ENCODE data around the gene FKBP15.
"Not testable (repeated sequence)": the region's sequence is repeated elsewhere in the genome, so short reads cannot be mapped to it uniquely, and the experiment has no call there.

FKBP15 gene, protein sequence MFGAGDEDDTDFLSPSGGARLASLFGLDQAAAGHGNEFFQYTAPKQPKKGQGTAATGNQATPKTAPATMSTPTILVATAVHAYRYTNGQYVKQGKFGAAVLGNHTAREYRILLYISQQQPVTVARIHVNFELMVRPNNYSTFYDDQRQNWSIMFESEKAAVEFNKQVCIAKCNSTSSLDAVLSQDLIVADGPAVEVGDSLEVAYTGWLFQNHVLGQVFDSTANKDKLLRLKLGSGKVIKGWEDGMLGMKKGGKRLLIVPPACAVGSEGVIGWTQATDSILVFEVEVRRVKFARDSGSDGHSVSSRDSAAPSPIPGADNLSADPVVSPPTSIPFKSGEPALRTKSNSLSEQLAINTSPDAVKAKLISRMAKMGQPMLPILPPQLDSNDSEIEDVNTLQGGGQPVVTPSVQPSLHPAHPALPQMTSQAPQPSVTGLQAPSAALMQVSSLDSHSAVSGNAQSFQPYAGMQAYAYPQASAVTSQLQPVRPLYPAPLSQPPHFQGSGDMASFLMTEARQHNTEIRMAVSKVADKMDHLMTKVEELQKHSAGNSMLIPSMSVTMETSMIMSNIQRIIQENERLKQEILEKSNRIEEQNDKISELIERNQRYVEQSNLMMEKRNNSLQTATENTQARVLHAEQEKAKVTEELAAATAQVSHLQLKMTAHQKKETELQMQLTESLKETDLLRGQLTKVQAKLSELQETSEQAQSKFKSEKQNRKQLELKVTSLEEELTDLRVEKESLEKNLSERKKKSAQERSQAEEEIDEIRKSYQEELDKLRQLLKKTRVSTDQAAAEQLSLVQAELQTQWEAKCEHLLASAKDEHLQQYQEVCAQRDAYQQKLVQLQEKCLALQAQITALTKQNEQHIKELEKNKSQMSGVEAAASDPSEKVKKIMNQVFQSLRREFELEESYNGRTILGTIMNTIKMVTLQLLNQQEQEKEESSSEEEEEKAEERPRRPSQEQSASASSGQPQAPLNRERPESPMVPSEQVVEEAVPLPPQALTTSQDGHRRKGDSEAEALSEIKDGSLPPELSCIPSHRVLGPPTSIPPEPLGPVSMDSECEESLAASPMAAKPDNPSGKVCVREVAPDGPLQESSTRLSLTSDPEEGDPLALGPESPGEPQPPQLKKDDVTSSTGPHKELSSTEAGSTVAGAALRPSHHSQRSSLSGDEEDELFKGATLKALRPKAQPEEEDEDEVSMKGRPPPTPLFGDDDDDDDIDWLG

DNA sequence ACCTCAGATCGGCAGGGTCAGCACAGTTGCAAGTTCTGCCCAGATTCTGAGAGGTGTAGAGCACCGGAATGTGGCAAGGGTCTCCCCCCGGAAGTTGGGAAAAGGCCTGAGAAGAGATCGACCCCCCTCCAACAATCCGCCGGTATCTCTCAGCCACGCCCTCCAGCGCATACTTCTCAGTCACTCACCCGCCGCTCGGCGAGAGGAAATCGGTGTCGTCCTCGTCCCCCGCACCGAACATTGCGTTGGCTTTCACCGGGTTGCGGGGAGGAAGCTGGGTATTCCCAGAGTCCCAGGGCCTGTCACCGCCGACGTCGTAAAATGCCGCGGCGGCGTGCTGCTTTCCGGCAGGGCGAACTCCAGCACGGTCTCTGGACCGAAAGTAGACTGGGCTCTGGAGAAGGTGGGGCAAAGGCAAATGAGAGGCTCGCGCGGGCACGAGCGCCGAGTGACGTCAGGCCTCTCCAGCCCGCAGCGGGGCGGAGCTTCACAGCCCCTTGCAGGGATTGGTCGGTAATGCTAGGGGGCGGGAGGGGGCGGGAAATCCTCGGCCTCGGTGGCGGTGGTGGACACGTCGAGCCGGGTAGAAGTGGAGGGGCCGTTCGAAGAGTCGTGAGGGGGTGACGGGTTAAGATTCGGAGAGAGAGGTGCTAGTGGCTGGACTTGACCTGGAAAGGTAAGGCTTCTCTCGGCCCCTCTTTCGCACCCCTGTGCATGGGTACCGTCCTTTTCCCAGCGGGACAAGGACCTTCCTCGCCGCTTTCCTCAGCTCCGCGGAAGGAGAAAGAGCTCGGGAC lies at the start of gene FKBP15, which contains the start of gene SLC31A1:
Gene FKBP15, minus strand, starts transcription at position 275 of the 797 bp plus-strand sequence. Its CDS starts 34 bp downstream, at position 241.
Gene SLC31A1, plus strand, starts transcription at position 542 of the 797 bp plus-strand sequence. CDS start 34,605 bp downstream, outside the sequence.
- peak; percentile 99 for DNase-seq

DNA sequence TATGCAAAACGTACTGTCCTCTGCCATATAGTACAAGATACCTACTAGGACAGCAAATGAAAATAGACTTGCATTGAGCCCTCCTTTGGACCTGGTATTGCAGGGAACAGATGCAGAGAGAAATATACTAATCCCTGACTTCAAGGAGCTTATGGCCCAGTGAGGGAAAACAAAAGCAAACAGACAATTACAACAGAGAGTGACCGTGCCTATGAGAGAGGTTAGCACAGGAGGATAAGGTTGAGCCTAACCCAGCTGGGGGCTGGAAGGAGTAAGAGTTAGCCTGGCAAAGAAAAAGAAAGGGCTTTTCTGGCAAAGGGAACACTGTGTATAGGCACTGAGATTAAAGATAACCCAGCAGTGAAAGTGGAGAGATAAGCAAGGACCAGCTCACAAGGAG lies 48.8 kb upstream of the FKBP15 start:
- no peak for DNase-seq

DNA sequence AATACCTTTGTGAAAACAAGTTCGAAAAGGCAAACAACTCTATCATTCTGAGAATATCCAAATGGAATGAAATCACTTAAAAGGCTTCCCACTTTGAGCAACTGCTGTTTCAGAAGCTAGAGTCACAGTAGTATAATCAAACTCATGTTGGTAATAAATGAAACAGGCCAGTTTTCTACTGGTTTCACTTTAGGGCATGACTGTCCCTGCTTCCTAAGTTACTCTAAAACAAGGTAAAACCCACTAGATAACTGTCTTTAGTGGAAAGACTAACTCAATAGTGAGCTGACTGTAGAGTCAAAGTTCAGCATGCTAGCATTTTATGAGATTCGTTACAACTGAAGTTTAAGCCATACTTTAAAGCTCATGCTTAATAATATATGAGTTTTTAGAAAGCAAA lies 48.3 kb upstream of the FKBP15 start:
- no peak for DNase-seq

DNA sequence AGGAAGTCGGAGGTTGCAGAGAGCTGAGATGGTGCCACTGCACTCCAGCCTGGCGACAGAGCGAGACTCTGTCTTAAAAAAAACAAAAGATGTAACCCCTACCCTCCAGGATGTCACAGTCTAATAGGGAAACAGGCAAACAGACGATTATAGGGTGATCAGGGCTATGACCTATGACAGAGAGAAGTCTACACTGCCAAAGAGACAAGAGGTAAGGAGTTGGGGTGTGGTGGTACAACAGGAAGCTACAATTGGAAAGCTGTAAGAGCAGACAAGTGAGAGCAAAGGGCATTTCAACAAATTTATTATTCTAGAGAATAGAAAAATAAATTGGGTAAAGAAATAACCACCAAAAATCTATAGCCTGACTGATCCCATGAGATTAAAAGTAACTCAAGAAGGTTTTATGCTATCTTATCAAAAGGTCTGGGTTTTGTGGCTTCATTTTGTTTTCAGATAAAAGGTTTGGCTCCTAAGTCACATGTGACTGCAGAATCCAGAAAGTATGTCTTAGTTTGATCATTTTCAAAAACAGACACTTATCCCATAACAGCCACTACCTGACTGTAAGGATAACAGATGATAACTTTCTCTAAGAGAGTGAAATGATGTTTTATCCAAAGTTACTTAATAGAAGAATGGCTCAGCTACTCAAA lies 47.0 kb upstream of the FKBP15 start:
- no peak for DNase-seq

DNA sequence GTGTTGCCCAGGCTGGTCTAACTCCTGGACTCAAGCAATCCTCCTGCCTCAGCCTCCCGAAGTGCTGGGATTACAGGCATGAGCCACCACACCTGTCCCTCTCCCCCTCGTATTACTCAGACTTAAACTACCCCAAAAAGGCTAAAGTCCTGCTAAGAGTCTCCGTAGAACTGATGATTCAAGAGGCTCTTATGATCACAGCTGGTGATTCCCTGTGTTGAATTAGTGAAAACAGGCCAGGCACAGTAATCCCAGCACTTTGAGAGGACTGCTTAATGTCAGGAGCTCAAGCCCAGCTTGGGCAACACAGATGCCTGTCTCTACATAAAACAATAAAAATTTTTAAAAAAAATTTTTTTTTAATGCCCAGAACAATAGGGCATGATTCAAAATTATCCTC lies 45.1 kb upstream of the FKBP15 start:
- DNase-seq, result no peak

DNA sequence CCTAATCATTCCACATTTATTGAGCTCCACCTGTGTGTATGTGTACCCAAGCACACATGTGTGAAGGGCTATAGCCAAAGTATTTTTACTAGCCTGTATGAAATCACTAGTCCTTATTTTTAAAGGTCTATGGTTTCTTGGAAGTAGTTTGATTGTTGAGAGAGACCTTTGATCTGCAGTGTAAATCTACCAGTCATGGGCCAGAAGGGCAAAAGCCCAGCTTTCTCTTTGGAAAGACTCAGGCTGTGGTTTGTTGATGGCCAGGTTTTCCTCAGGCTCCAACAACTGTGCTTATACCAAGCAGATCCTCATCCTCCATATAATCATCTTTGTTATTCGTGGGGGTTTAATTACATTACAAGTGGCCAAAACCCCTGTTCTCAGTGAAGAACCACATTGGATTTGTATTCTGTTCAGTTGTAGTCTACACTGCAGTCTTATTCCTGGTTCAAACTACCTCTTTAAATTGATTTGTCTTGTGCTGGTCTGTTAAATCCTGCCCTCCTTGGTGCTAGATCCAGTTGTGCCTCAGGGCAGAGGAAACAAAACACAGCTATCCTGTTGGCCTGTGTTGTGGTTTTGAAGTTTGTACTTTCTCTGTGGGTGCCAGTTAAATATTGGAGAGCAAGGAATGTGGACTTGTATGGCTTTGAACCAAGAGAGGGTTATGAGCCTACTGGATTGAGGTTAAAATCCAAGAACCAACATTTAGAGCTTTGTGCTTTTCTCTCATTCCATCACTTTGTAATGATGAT lies 41.0 kb upstream of the FKBP15 start:
- DNase-seq, result no peak

DNA sequence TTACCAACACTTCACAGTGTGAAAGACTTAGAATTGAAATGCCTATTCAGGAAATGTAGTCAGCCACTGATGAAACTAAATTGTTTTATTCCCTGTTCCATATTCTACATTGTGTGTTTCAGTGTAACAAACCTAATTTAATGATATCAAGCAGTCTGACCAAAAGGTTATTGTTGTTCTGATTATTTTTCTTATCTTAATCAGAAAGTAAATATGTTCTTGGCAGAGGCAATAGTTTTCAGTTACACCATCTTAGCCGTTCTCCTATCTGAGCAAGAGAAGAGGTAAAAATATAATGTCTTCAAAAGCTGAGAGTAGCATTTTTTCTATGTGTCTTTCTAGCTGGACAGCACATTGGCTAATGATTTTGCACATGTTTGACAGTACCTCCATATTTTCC lies 37.2 kb upstream of the FKBP15 start:
- DNase-seq, result no peak

DNA sequence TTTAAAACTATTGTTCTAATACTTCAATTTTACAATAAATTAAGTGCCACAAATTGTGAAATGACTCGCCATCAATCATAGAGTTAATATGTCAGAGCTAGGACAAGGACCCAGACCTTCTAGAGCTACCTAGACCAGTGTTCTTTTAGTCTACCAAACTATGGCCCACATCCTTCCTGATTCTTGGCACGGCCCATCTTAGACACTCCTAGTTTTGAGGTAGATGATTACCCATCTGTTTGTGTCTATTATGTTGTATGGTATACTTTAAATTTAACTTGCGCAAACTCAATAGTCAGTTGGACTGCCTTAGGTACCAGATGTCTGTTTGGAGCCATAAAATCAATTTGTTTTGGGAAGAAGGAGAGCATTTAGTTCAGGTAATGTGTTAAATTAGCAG lies 36.8 kb upstream of the FKBP15 start:
- DNase-seq, result no peak

DNA sequence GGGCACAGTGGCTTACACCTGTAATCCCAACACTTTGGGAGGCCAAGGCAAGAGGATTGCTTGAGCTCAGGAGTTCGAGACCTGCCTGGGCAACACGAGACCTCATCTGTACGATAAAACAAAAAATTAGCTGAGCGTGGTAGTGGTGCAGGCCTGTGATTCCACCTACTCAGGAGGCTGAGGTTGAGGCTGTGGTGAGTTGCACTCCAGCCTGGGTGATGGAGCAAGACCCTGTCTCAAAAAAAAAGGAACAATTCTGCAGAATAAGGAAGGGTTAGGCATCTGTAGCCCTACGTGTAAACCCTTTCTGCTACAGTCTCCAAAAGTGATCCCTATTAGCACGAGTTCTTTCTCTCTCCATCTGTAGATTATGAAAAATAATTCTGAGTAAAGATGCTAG lies 34.4 kb upstream of the FKBP15 start:
- no peak for DNase-seq

DNA sequence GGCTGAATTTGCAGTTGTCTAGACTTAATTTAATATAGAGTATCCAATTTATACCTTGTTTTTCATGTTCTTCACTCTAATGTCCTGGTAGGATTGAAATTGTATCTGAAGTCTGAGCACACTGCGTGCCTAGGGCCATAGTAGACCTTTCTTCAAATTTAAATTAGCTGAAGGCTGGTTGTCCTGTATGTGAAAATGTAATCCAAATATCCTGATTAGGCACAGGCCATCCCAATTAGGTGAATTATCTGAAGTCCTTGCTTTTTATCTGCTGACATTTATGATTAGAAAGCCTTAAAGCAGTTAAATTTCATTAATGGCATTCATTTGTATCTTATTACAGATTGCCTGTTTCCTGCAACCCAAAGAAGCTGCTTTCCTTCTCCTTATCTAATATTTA lies 33.9 kb upstream of the FKBP15 start:
- DNase-seq, result no peak

DNA sequence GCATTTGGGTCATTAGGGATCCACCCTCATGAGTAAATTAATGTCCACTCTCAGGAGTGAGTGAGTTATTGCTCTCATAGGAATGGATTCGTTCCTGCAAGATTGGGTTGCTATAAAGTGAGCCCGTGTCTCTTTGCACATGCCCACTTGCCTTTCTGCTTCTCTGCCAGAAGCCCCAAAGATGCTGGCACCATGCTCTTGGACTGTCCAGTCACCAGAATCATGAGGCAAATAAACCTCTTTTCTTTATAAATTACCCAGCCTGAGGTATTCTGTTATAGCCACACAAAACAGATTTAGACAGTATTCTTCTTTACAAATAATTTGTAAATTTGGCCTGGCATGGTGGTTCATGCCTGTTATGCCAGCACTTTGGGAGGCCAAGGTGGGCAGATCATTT lies 29.7 kb upstream of the FKBP15 start:
- DNase-seq, result no peak

DNA sequence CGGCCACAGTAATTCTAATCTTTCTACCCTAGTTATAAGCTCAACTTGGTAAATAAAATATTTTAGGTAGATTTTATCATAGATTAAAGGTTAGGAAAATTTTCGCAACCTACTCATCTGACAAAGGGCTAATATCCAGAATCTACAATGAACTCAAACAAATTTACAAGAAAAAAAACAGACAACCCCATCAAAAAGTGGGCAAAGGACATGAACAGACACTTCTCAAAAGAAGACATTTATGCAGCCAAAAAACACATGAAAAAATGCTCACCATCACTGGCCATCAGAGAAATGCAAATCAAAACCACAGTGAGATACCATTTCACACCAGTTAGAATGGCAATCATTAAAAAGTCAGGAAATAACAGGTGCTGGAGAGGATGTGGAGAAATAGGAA lies 28.6 kb upstream of the FKBP15 start:
- not testable (repeated sequence) for DNase-seq

DNA sequence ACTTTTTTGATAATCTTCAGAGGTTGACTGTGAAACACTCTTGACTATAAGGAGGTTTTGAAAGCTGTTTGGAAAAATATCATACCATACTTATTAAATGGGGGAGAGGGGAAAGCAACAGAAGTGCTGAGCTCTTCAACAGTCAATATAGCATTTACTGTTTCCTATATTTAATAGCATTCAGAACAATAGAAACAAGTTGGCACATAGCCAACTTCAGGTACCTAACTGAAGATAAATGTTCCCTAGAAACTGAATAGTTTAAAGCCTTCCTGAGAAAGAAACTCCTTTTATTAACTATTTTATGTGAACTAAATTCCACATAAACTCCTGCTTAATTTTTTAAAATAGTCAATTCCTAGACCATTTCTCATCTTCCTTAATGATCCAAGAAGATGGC lies 26.6 kb upstream of the FKBP15 start:
- no peak for DNase-seq

DNA sequence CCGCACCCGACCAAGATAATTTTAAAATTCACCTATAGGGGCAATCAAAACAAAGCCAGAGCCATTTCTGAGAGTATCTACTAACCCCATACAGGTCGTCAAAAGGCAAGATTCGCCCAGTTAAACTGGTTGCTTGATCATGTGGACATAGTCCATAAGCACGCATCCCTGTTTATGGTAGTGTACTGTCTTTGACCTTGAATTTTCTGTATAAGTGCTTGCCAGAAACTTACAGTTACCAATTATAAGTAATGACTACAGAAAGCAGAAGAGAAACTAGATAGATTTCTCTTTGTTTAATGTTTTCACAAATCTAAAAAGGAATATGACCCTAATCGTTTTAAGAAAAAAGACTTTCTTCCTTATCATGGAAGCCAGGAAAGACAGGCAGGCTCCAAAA lies 25.9 kb upstream of the FKBP15 start:
- DNase-seq, result no peak

DNA sequence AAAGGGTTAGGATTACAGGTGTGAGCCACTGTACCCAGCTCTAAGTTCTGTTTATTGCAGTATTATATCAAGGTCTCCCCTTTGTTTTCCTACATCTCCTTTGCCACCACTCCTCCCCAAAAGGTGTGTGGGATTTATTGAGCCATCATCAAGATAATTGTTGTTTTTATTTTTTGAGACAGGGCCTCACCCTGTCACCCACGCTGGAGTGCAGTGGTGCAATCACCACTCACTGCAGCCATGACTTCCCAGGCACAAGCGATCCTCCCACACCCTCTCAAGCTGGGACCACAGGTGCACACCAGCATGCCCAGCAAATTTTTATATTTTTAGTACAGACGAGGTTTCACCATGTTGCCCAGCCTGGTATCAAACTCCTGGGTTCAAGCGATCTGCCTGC lies 24.8 kb upstream of the FKBP15 start:
- no peak for DNase-seq

DNA sequence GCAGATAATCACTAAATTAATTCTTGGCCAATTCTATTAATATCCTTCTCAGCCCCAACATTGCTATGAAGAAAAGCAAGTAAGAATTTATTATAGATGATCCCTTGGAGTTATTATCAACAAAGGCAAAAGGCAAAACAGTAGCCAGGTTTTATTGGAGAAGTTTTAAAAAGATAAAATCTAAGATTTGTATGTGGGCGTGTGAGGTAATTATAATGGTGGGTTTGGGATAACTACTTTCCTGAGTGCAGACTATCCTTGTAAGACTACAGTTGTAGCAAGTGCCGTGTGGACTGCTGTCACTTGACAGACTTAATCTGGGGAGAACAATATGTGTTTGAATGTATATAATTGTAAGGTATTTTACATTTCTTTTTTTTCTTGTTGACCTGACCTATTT lies 23.5 kb upstream of the FKBP15 start:
- no peak for DNase-seq

DNA sequence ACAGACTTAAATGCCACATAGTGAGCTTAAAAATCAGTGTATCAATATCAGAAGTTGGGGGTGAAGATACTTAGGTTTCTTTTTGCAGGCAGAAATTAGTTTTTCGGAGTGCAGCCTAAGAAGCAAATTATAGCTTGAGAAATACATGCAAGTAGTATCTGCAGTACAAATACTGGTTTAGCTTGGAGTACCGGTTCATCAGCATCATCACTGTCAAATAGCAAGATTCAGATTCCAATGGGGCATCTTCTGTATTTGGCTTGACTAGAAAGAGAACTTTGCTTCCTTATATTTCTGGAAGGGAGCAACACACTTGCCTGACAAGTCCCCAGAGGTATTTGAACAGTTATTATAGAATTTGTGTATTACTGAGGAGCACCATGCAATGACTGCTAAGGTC lies 20.1 kb upstream of the FKBP15 start:
- peak; percentile 20 for DNase-seq

DNA sequence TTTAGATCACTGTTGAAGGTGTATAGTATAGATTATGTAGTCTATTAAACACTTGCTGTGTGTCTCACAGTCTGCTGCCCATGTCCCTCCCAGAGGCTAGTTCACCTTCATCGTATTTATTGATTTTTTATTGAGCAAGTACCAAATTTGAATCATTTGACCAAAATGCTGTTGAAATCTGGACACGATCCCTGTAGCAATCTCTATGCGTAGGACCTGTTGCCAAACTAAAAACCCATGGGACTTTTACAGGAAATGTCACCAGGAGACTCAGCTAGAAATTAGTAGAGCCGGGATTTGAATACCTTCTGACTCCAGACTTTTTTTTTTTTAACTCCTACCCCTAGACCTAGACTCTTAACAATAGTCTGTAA lies 17.8 kb upstream of the FKBP15 start:
- DNase-seq, result no peak

DNA sequence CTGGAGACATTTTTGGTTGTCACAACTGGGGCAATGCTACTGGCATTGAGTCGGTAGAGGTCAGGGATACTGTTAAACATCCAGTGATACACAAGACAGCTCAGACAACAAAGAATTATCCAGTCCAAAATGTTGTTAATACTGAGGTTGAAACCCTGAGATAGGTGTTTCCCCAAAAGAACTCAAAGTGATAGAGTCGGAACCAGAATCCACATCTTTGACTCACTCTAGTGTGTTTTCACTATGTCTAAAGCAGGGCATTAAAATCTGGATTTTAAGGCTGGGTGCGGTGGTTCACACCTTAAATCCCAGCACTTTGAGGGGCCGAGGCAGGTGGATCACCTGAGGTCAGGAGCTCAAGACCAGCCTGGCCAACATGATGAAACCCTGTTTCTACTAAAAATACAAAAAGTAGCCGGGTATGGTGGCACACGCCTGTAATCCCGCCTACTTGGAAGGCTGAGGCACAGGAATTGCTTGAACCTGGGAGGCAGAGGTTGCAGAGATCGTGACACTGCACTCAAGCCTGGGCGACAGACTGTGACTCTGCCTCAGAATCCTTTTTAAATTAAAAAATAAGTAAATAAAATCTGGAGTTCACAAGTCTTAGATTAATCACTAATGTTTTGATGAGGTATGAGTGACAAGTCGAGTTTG lies 17.3 kb upstream of the FKBP15 start:
- no peak for DNase-seq

DNA sequence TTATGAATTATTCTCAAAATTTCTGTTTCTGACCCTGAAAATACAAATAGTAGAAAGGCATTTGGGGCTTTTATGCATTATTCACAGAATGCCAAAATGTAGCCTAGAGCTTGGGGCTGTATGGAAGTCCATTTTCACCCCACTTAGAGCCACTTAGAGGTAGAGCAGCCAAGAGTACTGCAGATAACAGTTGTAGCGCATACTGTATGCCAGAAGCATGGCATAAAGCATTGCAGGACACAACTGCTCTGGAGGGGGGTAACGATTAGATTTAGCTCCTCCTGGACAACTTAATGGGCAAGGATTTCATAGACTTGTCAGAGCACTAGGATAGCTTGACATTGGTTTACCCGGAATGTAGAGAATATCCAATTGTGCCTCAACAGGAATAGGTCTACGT lies 15.9 kb upstream of the FKBP15 start:
- DNase-seq, result no peak
